ENCODE measurements around the gene TXNRD2. TPM values are rescaled to one million over a fixed set of nuclear protein-coding genes. Genes with fewer than 3 reads are reported as not detected.
A peak's percentile ranks its signal among the peaks of the same experiment; 100 is the strongest.

TXNRD2 gene
- total RNA-seq, 2 donors from 2014 or later, result 7.3 to 13.6 TPM

DNA sequence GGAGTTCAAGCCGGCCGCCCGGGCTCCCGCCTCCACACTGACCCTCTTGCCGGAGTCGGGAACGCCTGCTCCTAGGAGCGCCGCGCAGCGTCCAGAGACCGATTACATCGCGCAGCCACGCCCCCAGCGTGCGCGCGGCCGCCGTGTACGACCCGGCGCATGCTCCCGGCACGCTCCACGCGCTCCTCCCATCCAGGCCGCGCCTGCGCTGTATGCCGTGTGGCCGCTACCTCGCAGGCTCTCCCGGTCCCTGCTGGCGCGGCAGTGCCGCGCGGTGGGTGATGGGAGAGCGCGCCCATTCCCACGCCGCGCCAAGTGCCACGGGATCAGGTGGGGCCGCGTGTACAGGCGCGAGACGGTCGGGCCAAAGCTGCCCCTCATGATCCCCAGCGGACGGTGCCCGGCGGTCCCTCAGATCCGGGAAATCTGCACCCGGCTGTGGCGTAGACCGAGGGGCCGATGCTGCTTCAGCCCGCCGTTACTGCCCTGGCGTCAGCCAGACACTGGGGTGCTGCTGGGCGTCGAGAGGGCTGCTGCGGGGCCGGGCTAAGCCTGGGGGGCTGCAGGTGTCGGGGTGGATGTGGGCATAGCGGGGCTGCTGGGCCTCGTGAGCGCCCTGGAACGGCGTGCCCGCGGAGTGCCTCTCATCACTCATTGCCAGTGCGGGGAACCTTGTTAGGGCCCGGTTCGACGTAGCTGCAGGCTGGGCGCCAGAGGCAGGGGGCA, 86.7 kb downstream of the TXNRD2 start, which contains the start of the genes GNB1L and RTL10:
Gene GNB1L, minus strand, starts transcription at position 97 of the 726 bp plus-strand sequence. CDS start 33,519 bp downstream, outside the sequence.
Gene RTL10, minus strand, starts transcription at position 97 of the 726 bp plus-strand sequence. CDS start 2,613 bp downstream, outside the sequence.
- H3K4me1 ChIP-seq (ENCODE audit: control insufficient read depth, insufficient read depth, low read length), result peaks cover 2% of the 10 kb centered on the region
- H3K4me3 Mint-ChIP-seq, result peak within 1 kb of the TSS; percentile 96
- peak within 1 kb of the TSS; percentile 95 for H3K4me3 ChIP-seq (ENCODE audit: low read length)
- no peaks in the 10 kb centered on the region for H3K27me3 ChIP-seq (ENCODE audit: control insufficient read depth, insufficient read depth, low read length, poor library complexity, severe bottlenecking)
- TF ChIP-seq, protein P1, sequence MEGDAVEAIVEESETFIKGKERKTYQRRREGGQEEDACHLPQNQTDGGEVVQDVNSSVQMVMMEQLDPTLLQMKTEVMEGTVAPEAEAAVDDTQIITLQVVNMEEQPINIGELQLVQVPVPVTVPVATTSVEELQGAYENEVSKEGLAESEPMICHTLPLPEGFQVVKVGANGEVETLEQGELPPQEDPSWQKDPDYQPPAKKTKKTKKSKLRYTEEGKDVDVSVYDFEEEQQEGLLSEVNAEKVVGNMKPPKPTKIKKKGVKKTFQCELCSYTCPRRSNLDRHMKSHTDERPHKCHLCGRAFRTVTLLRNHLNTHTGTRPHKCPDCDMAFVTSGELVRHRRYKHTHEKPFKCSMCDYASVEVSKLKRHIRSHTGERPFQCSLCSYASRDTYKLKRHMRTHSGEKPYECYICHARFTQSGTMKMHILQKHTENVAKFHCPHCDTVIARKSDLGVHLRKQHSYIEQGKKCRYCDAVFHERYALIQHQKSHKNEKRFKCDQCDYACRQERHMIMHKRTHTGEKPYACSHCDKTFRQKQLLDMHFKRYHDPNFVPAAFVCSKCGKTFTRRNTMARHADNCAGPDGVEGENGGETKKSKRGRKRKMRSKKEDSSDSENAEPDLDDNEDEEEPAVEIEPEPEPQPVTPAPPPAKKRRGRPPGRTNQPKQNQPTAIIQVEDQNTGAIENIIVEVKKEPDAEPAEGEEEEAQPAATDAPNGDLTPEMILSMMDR (conservative IDR thresholded peaks at IDR 0.05), result no peak
- H3K27me3 Mint-ChIP-seq (ENCODE audit: insufficient read depth), result no peaks in the 10 kb centered on the region
- peak within 1 kb of the TSS; percentile 85 for H3K9ac ChIP-seq (ENCODE audit: extremely low read depth, low read length, poor library complexity, severe bottlenecking)
- no peaks in the 10 kb centered on the region for H3K9me3 Mint-ChIP-seq
- peaks cover 18% of the 10 kb centered on the region for H3K36me3 ChIP-seq (ENCODE audit: control insufficient read depth, insufficient read depth, low read length)
- DNase-seq, result peak; percentile 98
- peaks cover 17% of the 10 kb centered on the region for H3K36me3 Mint-ChIP-seq (ENCODE audit: low read depth)
- H3K9me3 ChIP-seq (ENCODE audit: control insufficient read depth, low read length), result no peaks in the 10 kb centered on the region
- 0 to 1% methylated on average over 49 to 81 of the region's 81 CpGs for WGBS, 2 experiments (ENCODE audit: insufficient coverage in 1 of 2, insufficient read length in 1 of 2)
- H3K27ac ChIP-seq (ENCODE audit: low read depth, low read length), result peak within 1 kb of the TSS; percentile 70
- peak within 1 kb of the TSS; percentile 93 for H3K27ac Mint-ChIP-seq
- H3K4me1 Mint-ChIP-seq, result peaks cover 33% of the 10 kb centered on the region

DNA sequence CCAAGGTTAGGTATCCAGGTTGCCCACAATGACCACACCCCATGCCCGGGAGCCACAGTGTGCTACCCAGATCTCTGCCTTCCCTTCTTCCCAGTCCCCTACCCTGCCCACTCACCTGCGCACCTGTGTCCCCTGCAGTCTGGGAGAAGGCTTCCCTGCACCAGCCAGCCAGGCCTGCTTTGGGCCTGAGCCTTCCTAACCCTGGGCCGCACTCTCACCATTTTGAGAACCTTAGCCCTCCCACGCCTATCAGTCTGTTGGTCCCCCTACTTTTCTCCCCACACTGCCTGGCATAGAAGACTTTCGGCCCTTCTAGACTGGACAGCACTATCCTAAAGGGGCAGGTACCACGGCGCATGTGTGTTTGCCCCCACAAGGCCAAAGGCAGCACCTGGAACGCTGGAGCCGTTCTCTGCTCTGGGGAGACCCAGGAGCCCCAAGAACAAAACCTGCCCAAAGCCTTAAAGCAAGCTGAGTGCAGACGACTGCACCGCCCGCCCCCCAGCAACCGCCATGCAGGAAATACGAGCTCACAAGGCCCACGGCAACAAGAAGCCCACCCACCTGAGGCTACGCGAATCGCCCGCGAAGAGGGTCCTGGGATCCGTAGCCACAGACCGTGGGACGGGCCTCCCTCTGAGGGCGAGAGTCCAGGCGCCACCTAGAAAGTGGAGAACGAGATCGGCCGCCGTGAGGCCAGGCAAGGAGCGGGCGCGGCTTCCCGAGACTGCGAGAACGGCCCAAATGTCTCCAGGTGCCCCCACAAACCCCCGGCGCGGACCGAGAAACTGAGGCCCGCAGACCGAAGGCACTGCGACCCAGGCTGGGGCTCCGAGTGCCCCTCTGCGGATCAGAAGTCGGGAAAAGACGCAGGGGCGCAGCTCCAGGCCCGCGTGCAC, 87.5 kb downstream of the TXNRD2 start:
- peak overlapping the region; percentile 95 for H3K4me3 ChIP-seq (ENCODE audit: low read length)
- peak; percentile 61 for DNase-seq
- Mint-ChIP-seq H3K36me3 (ENCODE audit: low read depth) (peaks cover 22% of the 10 kb centered on the region), H3K4me1 (peaks cover 38% of the 10 kb centered on the region), H3K4me3 (peak overlapping the region; percentile 96), H3K27me3 (ENCODE audit: insufficient read depth) (no peaks in the 10 kb centered on the region), H3K27ac (peak overlapping the region; percentile 93), H3K9me3 (no peaks in the 10 kb centered on the region)
- WGBS, 2 experiments (ENCODE audit: insufficient coverage in 1 of 2, insufficient read length in 1 of 2), result 3 to 4% methylated on average over 29 to 49 of the region's 49 CpGs
- H3K27ac ChIP-seq (ENCODE audit: low read depth, low read length), result peak overlapping the region; percentile 70
- TF ChIP-seq, protein P1 (conservative IDR thresholded peaks at IDR 0.05), result no peak
- H3K9me3 ChIP-seq (ENCODE audit: control insufficient read depth, low read length), result no peaks in the 10 kb centered on the region
- peaks cover 23% of the 10 kb centered on the region for H3K36me3 ChIP-seq (ENCODE audit: control insufficient read depth, insufficient read depth, low read length)
- H3K9ac ChIP-seq (ENCODE audit: extremely low read depth, low read length, poor library complexity, severe bottlenecking), result peak overlapping the region; percentile 85
- H3K4me1 ChIP-seq (ENCODE audit: control insufficient read depth, insufficient read depth, low read length), result peaks cover 5% of the 10 kb centered on the region
- no peaks in the 10 kb centered on the region for H3K27me3 ChIP-seq (ENCODE audit: control insufficient read depth, insufficient read depth, low read length, poor library complexity, severe bottlenecking)

DNA sequence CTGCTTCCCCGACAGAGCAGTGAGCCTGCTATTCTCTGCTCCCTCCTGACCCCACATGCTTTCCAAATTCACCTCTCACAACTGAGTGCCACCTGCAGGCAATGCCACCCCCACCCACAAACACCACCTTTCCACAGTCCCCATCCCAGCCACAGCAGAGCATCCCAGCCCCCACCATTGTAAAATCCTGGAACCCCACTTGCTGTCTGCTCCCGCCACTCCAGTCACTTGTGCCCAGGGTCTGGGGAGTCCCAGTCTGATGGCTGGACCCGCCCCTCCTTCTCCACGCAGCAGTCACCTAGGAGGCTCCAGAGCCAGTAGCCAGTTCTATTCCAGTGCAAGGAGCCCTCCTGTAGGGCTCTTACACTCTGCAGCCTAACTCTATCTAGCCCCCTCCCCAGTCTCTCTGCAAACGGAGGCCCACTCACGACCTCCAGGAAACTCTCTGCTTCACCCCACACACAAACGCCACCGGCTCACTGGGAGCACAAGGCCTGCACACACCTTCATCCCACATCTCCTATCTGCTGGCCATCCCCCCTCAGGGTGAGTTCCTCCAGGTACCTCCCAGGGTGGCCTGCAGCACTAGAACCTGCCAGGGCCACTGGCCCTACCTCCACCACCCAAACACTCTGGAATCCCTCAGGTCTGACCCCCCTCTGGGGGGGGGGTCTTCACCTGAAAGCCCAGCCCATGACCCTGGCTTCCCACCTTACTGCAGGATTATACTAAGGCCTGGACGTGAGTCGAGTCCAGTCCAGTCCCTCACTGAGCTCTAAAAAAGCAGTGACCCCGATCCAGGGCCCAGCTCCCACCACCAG, 88.3 kb downstream of the TXNRD2 start:
- H3K4me1 ChIP-seq (ENCODE audit: control insufficient read depth, insufficient read depth, low read length), result peaks cover 5% of the 10 kb centered on the region
- H3K9me3 Mint-ChIP-seq, result no peaks in the 10 kb centered on the region
- peak overlapping the region; percentile 96 for H3K4me3 Mint-ChIP-seq
- H3K27ac Mint-ChIP-seq, result peak overlapping the region; percentile 93
- H3K9me3 ChIP-seq (ENCODE audit: control insufficient read depth, low read length), result no peaks in the 10 kb centered on the region
- TF ChIP-seq, protein P1 (conservative IDR thresholded peaks at IDR 0.05), result no peak
- H3K36me3 Mint-ChIP-seq (ENCODE audit: low read depth), result peaks cover 22% of the 10 kb centered on the region
- peaks cover 38% of the 10 kb centered on the region for H3K4me1 Mint-ChIP-seq
- 68 to 70% methylated on average over 4 to 11 of the region's 11 CpGs for WGBS, 2 experiments (ENCODE audit: insufficient coverage in 1 of 2, insufficient read length in 1 of 2)
- peak overlapping the region; percentile 85 for H3K9ac ChIP-seq (ENCODE audit: extremely low read depth, low read length, poor library complexity, severe bottlenecking)
- no peaks in the 10 kb centered on the region for H3K27me3 Mint-ChIP-seq (ENCODE audit: insufficient read depth)
- no peak for DNase-seq
- H3K4me3 ChIP-seq (ENCODE audit: low read length), result peak overlapping the region; percentile 95
- no peaks in the 10 kb centered on the region for H3K27me3 ChIP-seq (ENCODE audit: control insufficient read depth, insufficient read depth, low read length, poor library complexity, severe bottlenecking)
- H3K27ac ChIP-seq (ENCODE audit: low read depth, low read length), result no peak overlapping the region
- H3K36me3 ChIP-seq (ENCODE audit: control insufficient read depth, insufficient read depth, low read length), result peaks cover 23% of the 10 kb centered on the region
